HuH-7.5 (cell line): Measurements from ENCODE around the gene PANK4.

Source experiments
- DNase-seq: peaks from one replicate; pipeline ENCODE4 v3.0.0; 2011; ENCODE audit warnings: low spot score

Gene PANK4

DNA sequence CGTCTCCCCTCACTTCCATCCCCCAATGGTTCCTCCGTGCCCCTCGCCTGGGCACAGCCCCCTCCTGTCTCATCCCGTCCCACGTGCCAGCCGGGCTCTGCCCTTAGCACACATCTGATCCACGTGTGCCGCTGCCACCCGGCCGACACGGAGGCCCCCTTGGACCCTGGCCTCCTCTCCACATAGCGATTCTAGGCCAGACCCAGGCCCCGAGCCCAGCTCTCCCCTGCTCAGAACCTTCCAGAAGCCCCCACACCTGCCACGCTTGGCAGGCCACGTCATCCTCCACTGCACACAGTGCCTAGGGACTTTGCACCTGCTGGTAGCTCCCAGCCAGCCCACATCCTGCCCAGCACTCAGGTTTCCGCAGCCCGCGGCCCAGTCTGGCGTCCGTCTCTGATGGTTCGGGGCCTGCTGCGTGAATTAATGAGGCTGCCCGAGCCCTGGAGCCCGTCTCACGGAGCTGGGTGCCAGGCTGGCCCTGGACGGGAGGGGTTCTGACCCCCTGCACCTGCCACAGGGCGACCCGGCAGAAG, 30.2 kb downstream of the PANK4 start:
- no peak for DNase-seq

DNA sequence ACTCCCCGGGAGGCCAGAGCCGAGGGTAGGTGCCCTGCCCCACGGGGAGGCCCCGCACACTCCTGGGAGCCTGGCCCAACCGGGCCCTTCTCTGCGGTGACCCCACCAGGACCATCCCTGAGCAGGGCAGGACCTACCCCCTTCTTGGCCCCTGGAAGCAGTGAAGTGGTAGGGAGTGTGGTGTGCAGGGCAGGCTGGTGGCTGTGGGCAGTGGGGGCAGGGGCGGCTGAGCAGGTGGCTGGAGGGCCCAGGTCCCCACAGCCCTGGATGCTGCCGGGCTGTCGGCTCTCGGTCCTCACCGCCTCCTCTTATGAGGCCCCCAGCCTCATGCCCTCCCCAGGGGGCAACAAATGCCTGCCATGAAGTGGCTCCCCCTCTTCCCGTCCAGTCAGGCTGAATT, 30.9 kb downstream of the PANK4 start:
- no peak for DNase-seq

DNA sequence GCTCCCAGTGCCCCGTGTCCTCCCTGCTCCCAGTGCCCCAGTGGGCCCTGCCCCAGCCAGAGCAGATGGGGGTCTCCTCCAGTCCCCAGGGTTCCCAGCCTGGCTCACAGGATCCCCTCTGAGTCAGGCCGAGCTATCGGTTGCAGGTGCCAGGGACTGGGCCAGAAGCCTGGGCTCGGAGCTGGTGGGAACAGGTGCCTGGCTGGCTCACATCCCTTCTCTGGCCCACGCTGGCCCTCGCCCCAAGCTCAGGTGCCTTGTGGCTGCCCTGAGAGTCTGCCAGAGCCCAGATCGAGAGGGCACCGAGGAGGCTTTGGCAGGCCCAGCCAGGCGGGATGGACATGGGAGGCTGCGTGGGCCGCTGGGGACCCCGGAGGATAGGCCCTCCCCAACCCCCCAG, 31.4 kb downstream of the PANK4 start:
- DNase-seq, result no peak

DNA sequence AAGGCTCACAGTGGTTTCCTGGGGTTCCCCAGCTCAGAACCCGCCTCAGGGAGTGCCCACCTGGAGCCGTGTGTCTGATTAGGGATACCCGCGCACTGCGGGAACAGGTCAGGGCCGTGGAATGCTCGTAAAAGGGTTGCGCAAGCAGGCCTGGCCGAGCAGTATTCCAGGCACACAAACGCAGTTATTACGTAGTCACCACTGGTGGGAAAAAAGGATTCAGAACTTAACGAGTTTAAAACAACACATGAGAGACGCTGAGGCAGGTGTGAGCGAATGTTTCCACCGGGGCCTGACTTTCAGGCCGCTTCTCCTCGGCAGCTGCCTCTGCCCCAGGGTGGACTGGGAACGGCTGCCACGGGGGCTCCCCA, 32.1 kb downstream of the PANK4 start:
- peak; percentile 88 for DNase-seq

DNA sequence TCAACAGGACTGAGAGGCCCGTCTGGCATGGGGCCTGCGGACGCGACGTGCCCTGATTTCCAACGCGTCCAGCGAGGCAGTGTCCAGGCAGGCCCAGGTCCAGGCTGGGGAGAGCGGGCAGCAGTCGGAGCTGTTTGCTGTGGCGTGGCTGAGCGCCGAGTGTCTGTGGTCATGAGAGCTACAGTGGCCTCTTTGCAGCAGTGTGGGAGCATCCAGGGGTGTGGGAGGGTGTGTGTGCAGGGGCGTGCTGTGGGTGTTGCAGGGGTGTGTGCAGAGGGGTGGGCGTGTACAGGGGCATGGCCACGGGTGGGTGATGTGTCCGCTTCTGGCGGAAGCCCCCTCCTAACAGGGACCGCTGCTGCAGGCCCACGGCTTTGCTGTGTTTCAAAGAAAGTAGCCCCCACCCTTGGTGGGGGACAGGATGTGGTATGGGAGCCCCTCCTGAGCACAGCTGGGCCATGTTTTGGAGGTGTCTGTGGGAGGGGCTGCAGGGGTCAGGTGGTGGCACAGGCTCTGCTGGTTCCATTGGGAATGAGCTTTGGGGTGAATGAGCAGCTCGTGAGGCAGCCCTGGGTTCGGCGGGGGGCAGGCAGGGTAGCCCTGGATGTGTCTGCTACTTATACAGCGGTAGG, 32.6 kb downstream of the PANK4 start:
- no peak for DNase-seq

DNA sequence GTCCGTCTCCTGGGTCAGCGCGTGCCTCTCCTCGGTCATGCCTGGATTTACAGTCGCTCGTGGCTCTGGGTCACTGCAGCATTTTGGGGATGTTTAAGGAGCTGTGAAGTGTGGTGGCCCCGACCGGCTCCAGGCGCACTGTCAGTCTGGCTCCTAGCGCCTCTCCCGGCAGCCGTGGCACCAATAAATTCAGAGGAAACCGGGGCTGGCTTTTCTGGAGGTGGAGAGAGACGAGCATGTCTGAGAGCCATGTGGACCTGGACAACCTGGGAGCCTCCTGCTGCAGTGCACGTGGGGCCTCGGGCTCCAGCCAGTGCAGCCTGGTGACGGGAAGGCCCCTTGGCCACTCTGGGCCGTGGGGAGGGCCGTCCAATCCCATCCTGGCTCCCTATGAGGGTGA, 33.2 kb downstream of the PANK4 start:
- DNase-seq, result no peak

DNA sequence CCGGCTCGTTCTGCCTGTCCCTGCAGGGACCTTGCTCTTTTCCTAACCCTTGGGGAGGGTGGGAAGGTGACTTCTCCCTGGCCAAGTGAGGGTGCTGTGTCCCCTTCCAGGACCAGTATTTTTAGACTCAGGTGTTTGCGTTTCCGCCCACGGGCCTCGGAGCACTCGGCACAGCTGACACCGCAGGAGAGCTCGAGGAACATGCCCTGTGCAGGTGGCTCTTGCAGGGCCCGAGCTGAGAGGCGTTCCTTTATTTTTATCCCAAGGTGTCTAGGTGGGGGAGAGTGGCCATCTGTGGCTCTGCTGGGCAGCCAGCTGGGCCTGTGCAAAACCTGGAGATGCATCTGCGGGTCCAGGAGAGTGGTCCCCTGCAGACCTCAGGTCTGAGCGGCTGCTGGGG, 34.3 kb downstream of the PANK4 start:
- DNase-seq, result no peak

DNA sequence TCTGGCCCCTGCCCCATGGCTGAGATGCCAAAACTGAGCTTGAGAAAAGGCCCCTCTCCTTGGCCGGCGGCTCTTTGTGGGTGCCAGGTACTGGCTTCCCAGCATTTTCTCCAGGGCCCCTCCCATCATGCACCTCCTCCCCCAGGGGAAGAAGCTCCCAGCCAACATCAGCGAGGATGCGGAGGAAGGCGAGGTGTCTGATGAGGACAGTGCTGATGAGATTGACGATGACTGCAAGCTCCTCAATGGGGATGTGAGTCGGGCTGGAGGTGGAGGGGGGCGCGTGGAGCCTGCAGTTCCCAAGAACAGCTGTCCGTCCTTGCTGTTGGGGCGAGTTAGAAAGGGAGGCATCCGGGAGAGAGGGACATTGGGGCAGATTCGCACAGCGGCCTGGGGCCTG, 36.8 kb downstream of the PANK4 start:
- DNase-seq, result no peak

DNA sequence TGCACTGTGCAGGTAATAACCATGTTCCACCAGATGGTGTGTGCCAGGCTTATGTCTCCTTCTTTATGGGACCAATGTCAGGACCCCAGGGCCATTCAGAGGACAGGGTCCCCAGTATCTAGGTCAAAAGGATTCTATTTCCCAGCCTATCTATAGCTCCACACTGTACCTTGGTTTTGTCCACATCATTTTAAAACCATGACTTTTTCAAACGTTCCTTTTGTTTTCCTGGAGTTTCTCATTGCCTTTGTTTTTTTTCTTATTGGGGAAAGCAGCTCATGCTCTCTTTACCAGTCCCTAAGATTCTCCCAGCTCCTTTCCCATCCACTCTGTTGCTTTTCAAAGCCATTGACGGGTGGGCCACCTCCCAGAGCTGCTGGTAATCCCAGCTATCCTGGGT, 37.7 kb downstream of the PANK4 start:
- DNase-seq, result no peak

DNA sequence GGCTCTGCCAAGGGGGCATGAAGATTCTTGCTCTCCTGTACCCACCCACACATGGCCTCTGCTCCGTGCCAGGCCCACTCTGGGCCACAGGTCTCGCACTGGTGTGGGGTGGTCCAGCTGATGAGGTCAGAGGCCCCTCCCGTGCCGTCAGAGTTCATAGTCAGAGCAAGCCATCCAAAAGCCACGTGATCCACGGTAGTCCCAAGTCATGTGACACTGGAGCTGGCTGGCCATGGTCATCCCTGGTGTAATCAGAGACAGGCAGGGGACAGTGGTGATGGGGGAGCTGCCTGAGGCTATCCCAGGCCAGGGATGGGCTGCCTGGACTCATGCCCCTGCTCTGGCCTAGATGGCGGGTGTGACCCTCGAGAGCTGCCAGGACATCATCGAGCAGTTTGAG, 39.8 kb downstream of the PANK4 start:
- DNase-seq, result no peak

DNA sequence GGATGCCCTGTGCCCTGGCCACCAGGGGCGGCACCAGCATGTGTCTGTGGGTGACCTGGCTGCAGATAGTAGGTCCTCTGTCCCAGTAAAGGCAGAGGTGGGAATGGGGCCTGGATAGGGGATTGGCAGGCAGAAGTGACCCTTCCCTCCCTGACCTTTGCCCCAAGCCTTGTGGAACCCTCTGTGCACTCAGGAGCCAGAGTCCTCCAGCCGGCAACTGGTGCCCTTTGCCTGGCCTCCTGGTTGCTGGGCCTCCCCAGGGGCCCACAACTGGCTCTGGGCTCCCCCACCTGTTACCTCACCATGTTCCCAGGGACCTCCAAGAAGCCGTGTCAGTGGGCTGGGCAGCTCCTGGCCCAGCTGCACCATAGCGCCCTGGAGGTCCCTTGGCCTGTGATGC, 40.4 kb downstream of the PANK4 start:
- no peak for DNase-seq

DNA sequence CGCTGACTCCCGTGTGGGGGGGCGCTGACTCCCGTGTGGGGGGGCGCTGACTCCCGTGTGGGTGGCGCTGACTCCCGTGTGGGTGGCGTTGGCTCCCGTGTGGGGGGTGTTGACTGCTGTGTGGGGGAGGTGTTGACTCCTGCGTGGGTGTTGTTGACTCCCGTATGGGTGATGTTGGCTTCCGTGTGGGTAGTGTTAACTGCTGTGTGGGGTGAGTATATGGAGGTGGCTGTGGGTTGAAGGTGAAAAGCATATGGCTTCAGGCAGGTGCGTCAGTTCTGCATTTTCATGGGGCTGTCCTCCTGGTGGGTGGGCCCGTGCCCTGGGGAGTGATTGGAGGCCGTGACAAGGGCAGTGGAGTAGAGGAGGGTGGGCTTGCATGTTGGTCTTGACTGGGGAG, 42.4 kb downstream of the PANK4 start:
- no peak for DNase-seq

DNA sequence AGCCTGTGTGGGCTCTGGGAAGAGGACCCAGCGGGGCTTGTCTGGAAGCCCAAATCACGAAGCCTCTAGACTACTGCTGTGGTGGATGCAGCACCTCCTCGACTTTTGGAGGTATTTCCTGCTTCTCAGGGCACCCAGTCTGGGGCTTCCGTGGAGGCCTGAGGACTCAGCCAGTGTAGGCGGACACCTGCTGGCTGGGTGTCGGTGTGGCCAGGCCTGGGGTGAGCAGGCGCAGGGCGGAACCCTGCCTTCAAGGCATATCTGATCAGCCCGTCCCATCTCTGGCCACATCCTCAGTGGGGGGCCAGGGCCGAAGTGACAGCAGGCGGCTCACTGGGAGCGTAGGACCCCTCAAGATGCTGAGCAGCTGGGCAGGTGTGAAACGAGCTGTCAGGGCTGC, 43.4 kb downstream of the PANK4 start:
- DNase-seq, result no peak

DNA sequence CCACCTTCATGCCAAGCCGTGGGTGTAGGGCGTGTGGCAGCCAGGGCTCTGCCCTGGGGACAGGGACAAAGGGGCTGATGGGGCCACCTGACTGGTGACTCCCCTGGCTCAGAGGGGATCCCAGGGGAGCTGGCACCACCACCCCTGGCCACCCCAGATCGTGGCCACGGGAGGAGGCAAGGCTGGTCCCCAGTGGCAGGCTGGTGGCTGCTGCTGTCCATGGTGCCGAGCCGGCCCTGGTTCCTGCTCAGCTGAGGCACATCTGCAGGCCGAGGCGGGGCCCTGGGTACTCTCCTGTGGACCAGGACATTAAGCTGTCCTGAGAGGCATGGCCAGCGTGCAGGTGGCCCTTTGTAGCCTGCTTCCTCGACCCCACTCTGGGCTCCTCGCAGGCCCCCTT, 43.8 kb downstream of the PANK4 start:
- DNase-seq, result no peak

DNA sequence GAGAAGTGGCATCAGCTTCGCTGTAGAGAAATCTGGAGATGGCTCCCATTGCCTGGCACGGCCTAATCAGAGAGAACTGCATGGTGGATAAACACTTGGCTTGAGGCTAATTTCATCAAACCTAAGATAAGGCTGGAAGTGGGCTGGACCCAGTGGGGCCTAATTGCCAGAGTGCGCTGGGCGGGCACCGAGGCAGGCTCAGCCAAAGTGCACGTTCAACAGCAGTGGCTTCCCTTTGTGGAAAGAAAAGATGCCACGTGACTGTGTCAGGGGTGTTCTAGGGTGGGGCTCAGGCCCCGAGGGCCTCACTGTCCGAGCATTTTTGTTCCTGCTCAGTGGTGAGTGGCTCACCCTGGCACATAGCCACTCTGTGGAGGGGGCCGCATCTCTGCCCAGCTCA, 44.5 kb downstream of the PANK4 start:
- DNase-seq, result no peak

DNA sequence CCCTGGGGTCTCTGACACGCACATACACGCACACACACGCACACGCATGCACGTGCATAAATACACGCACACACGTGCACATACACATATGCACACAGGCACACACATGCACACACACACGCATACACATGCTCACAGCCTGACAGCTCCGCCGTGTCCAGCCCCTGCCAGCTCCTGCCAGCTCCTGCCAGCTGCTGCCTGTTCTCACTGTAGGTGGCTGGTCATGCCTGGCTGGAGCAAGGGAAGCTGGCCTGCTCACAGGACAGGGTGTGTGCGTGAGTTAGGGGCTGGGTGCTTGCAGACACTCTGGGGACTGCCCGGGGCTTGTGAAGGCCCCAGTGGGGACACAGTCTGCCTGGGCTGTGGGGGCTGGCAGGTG, 45.4 kb downstream of the PANK4 start:
- no peak for DNase-seq

DNA sequence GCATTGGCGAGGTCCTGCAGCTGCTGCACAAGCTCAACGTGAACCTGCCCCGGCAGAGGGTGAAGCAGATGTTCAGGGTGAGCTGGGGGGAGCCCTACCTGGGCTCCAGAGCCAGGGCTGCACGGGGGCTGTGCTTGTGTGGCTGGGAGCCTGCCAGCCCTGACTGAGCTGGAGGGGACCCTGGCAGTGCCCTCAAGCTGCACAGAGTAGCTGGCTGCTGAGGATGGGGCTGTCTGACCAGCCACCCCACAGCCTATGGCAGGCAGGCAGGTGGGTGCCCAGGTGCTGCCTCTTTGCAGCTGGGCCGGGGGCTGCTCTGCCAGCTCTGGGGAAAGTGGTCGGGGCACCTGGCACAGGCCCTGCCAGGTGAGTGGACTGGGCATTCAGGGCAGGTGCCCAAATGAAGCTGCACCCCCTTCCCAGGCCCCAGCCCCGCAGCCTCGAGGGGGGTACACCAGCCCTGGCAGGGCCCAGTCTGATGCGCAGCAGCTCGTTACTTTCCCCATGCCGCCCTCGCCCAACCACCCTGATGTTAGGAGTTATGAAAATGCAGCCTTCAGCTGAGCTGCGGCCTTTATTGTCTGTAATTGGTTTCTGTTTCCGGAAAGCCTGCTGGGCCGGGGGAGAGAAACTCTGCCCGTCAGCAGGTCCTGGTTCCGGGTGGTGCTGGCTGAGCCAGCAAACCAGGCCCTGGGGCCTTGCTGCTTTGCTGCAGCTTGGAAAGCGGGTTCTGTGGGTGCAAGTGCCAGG, 46.0 kb downstream of the PANK4 start:
- DNase-seq, result no peak

DNA sequence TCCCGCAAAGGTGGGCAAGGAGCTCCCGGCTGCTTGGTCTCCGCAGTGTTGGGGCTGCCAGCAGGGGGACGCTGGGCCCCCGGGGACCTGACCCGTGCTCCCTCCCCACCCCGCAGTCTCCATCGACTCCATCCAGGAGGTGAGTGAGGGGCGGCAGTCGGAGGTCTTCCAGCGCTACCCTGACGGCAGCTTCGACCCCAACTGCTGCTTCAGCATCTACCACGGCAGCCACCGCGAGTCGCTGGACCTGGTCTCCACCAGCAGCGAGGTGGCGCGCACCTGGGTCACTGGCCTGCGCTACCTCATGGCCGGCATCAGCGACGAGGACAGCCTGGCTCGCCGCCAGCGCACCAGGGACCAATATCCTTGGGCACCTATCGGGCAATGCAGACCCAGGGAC, 46.8 kb downstream of the PANK4 start:
- DNase-seq, result no peak

DNA sequence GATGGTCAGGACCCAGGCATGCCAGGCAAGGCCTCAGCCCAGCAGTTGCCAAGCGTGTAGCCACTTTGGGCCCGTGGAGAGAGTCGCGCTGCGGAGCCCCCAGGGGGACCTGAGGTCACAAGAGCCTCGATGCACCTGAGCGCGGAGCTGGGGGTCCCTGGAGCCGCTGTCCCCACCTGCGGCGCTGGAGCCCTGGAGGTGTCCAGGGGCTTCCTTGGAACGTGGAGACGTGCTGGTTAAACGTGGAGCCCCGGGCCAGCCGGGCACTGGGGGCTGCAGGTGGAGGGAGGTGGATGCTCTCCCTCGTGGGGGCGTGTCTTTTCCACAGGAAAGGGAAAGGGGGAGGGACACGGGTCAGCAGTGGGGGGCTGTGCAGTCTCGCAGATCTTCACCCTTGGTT, 47.2 kb downstream of the PANK4 start:
- no peak for DNase-seq

DNA sequence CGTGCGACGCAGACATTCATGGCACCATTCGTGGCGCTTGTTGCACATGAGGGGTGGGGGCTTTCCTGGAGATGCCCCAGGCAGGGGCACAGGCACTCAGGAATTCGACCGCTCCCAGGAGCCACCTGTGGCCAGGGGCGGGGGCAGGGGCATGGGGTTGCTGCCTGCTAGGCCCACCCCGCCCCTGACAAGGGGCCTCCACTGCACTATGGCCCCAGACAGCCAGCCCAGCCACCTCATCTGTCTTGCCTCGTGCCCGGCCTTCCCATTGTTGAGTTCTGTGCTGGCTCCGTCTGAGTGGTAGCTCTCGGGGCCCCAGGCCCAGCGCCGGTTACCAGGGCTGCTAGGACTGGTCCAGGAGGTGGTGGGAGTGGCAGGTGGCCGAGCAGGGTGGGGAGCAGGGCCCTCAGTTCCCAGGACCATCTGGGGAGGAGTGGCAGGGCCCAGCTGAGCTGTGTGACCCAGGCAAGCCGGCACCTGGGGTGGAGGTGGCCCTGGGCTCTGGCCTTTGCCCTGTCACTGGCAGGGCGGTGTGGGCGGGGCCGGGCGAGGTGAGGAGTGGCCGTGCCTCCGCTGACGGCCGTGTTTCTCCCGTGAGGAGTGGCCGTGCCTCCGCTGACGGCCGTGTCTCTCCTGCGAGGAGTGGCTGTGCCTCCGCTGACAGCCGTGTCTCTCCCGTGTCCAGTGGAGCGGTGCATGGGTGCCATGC, 48.5 kb downstream of the PANK4 start:
- DNase-seq, result peak; percentile 53

DNA sequence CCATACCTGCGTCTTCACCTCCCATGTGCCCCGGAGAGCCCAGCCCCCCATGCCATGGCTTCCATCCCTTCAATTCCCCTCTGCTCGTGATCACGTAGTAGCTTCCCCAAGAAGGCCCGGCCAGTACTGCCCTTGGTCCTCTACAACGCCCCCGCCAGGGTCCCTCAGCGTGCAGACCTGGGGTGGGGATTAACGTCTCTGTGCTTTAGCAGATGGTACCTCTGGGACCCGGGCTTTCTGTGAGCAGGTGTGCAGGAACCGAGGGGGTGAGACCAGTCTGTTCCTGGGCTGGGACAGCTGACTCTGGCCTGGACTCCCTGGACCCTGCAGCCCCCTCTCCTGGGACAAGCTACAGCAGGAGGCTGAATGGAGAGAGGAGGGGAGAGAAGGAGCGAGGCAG, 49.1 kb downstream of the PANK4 start:
- DNase-seq, result no peak

DNA sequence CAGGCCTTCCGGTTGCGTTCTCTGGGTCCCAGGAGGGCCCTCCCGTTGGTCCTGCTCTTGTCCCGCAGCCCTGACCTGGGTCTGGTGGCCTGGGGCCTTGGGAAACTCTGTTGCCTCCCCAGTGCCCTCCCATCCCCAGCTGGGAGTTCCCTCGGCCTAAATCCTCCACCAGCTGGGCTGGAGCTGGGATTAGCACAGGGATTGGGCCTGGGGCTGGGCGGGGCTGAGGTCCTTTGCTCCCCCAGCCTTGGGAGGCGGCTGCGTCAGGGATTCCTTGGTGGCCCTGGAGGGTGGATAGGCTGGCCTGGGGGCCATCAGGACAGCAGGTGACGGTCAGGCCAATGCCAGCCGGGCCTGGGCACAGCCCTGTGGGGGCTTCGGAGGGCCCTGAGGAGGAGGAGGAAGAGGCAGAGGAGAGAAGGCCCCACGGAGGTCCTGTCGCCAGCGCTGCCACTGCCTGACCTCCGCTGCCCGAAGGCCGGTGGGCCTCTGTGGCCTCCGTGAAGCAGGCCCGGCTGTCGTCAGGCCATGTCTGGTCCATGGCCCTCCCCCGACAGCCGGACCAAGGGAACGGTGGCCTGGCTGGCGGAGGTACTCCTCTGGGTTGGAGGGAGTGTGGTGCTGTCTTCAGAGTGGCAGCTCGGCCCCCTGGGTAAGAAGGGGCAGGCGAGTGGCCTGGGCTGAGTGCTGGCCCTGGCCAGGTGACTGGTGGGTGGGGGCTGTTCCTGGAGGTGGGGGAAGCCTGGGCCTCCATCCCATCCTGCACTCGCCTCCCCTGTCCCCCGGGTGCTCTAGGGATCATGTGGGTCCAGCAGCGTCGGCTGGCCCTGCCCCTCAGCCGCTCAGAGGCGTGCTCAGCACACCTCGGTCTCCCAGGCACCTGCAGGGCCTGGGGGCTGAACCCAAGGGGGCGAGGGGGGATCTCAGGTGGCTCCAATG, 50.1 kb downstream of the PANK4 start, which contains the start of gene PLCH2:
TSS of gene PLCH2 (plus strand) at position 229 of the 939 bp plus-strand sequence. CDS start at position 529, 300 bp downstream.
- no peak for DNase-seq
